Esophagus muscularis mucosa (tissue), 4 donors: ENCODE results near the gene MSI2.

Experiments used
- EP300 ChIP-seq: sonication (generic); formaldehyde crosslinking; IDR thresholded peaks from one replicate; pipeline ENCODE4 v1.6.1; 2017; ENCODE audit warnings: antibody characterized with exemption
- POLR2A ChIP-seq: fragments of 450-650 bp; IDR thresholded peaks from one replicate; pipeline ENCODE4 v1.6.1; 2017; ENCODE audit warnings: antibody characterized with exemption, moderate library complexity, mild to moderate bottlenecking, low read depth
- POLR2AphosphoS5 ChIP-seq, 2 donors: sonication (generic); formaldehyde crosslinking; IDR thresholded peaks; one replicate each; pipeline ENCODE4 v1.6.1; 2017; ENCODE audit warnings: antibody characterized with exemption in 2 of 2
- TF ChIP-seq, protein P1 (sequence below), 3 experiments: fragments of 200-600 bp in 2 of 3; fragments of 450-650 bp in 1 of 3; sonication (generic) in 2 of 3; IDR thresholded peaks; one replicate each; pipeline ENCODE4 v1.5.1; 2017 to 2019; ENCODE audit warnings: antibody characterized with exemption in 3 of 3, mild to moderate bottlenecking in 2 of 3, moderate library complexity in 1 of 3

DNA sequence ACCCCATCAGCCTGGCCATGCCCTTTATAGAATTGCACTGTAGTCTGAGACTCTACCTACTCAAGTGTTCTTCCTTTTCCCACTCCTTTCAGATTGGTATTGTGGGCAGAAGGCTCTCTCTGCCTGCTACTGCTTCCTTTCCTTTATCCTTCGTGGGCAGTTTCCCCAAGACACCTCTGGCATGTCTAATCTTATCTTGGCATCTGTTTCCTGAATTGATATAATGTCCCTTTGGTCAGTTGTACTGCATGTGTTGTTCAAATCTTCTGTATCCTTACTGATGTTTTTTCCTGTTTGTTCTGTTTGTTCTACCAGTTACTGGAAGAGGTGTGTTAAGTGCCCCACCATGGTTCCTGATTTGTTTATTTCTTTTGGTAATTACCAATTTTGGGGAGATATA is 29.5 kb upstream of the MSI2 start:
- TF ChIP-seq POLR2AphosphoS5 (IDR thresholded peaks at IDR 0.05) (no peak), EP300 (no peak), POLR2A (no peak)
- TF ChIP-seq, protein P1, sequence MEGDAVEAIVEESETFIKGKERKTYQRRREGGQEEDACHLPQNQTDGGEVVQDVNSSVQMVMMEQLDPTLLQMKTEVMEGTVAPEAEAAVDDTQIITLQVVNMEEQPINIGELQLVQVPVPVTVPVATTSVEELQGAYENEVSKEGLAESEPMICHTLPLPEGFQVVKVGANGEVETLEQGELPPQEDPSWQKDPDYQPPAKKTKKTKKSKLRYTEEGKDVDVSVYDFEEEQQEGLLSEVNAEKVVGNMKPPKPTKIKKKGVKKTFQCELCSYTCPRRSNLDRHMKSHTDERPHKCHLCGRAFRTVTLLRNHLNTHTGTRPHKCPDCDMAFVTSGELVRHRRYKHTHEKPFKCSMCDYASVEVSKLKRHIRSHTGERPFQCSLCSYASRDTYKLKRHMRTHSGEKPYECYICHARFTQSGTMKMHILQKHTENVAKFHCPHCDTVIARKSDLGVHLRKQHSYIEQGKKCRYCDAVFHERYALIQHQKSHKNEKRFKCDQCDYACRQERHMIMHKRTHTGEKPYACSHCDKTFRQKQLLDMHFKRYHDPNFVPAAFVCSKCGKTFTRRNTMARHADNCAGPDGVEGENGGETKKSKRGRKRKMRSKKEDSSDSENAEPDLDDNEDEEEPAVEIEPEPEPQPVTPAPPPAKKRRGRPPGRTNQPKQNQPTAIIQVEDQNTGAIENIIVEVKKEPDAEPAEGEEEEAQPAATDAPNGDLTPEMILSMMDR (IDR thresholded peaks at IDR 0.05): no peak
